ENCODE results near the gene TBRG4. TPM values are rescaled to one million over a fixed set of nuclear protein-coding genes. Genes with fewer than 3 reads are reported as not detected.

TBRG4 gene
- total RNA-seq, 2 donors from 2014 or later, result 91.0 to 147 TPM

DNA sequence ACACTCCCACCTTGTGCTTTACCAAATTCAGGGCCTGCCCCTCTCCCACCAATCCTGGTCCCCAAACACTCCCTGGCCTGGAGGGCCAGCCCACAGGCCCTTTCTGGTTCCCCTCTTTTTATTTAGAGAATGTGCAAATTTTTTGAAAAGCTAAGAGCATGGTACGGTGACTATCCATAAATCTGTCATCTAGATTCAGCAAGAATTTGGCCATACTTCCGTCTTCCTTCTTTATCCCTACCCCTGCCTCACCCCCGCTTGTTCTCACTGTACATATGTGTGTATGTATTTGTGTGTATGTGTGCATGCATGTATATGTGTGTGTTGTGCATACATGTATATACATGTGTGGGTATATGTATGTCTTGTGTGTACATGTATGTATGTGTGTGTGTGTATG is 8.1 kb upstream of the TBRG4 start:
- no peaks in the 10 kb centered on the region for H3K9me3 ChIP-seq
- H3K36me3 ChIP-seq, result no peaks in the 10 kb centered on the region
- no peak for DNase-seq
- TF ChIP-seq, protein P1, sequence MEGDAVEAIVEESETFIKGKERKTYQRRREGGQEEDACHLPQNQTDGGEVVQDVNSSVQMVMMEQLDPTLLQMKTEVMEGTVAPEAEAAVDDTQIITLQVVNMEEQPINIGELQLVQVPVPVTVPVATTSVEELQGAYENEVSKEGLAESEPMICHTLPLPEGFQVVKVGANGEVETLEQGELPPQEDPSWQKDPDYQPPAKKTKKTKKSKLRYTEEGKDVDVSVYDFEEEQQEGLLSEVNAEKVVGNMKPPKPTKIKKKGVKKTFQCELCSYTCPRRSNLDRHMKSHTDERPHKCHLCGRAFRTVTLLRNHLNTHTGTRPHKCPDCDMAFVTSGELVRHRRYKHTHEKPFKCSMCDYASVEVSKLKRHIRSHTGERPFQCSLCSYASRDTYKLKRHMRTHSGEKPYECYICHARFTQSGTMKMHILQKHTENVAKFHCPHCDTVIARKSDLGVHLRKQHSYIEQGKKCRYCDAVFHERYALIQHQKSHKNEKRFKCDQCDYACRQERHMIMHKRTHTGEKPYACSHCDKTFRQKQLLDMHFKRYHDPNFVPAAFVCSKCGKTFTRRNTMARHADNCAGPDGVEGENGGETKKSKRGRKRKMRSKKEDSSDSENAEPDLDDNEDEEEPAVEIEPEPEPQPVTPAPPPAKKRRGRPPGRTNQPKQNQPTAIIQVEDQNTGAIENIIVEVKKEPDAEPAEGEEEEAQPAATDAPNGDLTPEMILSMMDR (IDR thresholded peaks at IDR 0.05), result no peak
- H3K27ac ChIP-seq, result no peak overlapping the region
- H3K4me1 ChIP-seq, result no peaks in the 10 kb centered on the region
- intact Hi-C loops (cut with DNase I), result loop anchor here (5.0 to 10.0 kb wide), 2 partner anchors 137 to 515 kb away; partner anchors contain the start of gene OGDH
- H3K9ac ChIP-seq (ENCODE audit: low read depth in 2 of 2, low read length in 2 of 2), result no peak overlapping the region
- H3K4me3 ChIP-seq, result no peak overlapping the region
- H3K27me3 ChIP-seq, result no peaks in the 10 kb centered on the region

DNA sequence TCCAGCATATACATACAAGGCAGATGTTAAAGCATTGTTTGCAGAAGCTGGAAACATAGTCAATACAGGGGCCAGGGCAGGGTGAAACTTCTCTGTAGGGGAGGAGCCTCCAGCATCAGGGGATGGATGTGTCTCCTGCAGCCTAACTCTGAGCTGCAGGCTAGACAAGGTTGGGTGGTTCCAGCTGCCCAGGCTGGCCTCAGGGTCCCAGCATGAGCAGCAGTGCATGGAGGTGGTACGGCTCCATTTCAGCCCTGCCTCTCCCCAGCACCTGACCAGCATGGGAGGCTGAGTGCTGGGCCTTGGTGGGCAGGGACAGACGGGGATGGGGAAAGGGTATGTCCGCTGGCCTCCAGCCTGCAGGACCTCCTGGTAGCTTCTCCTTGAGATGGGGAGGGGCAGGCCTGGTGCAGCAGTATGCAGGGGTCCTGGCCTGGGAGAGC is 7.4 kb upstream of the TBRG4 start:
- no peak for DNase-seq
- TF ChIP-seq, protein P1 (IDR thresholded peaks at IDR 0.05), result no peak
- Histone ChIP-seq H3K4me3 (no peak overlapping the region), H3K9me3 (no peaks in the 10 kb centered on the region), H3K9ac (ENCODE audit: low read depth in 2 of 2, low read length in 2 of 2) (no peak overlapping the region), H3K27me3 (no peaks in the 10 kb centered on the region), H3K4me1 (no peaks in the 10 kb centered on the region), H3K27ac (no peak overlapping the region), H3K36me3 (no peaks in the 10 kb centered on the region)
- intact Hi-C loops (cut with DNase I), result loop anchor here (5.0 to 10.0 kb wide), 2 partner anchors 137 to 514 kb away; partner anchors contain the start of gene OGDH

DNA sequence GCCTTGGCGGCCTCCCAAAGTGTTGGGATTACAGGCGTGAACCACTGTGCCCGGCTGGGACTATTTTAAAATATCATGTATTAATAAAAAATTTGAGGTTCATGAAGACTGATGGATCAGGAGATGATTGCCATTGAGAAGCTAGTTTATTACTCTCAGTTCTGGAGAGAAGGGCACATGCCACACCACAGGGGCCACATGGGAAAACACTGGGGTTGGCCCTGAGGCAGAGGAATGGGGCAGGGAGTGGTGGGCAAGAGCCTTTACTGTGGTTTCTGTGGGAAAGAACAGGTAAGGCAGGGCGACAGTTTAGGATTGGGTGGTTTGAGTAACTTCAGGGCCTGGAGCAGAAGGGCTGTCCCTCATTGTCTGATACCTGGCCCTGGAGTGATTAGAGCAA is 6.8 kb upstream of the TBRG4 start:
- H3K36me3 ChIP-seq, result no peaks in the 10 kb centered on the region
- no peaks in the 10 kb centered on the region for H3K27me3 ChIP-seq
- no peak overlapping the region for H3K27ac ChIP-seq
- intact Hi-C loops (cut with DNase I), result loop anchor here (5.0 to 10.0 kb wide), 2 partner anchors 136 to 513 kb away; partner anchors contain the start of gene OGDH
- H3K4me3 ChIP-seq, result no peak overlapping the region
- TF ChIP-seq, protein P1 (IDR thresholded peaks at IDR 0.05), result no peak
- DNase-seq, result no peak
- H3K9me3 ChIP-seq, result no peaks in the 10 kb centered on the region
- no peaks in the 10 kb centered on the region for H3K4me1 ChIP-seq
- H3K9ac ChIP-seq (ENCODE audit: low read depth in 2 of 2, low read length in 2 of 2), result no peak overlapping the region

DNA sequence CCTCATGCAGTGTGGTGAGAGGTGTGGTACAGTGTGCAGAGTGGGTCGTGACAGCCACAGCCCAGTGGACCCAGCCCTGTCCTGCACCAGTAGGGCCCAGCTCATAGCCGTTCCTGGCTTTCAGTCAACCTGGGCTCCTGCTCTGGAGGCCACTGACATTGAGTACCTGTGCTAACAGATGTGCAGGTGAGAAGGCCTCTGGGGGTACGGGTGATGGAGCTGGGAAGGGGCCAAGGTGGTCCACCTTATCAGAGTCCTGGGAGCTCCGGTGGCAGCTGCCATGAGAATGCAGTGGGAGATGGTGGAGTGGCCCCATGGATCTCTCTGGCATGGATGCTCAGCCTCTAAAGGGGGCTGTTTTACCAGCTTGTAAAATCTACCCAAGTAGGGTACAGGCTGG is 6.1 kb upstream of the TBRG4 start:
- DNase-seq, result no peak
- TF ChIP-seq, protein P1 (IDR thresholded peaks at IDR 0.05), result no peak
- no peak overlapping the region for H3K27ac ChIP-seq

DNA sequence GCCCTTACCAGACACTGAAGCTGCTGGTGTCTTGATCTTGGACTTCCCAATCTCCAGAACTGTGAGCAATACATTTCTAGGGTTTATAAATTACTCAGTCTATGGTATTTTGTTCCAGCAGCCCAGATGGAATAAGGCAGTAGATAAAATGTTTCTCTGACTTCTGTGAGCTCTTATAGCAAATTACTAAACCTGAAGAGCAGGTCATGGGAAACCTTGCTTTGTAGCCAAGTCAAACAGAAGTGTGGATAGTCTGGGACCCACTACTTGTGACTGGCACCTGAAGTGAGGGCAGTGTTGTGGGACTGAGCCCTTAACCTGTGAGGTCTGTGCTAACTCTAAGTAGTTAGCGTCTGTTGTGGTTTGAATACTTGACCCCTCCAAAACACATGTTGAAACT is 4.6 kb upstream of the TBRG4 start:
- Histone ChIP-seq H3K36me3 (no peaks in the 10 kb centered on the region), H3K9ac (ENCODE audit: low read depth in 2 of 2, low read length in 2 of 2) (no peak overlapping the region), H3K4me1 (no peaks in the 10 kb centered on the region), H3K27me3 (no peaks in the 10 kb centered on the region), H3K27ac (no peak overlapping the region), H3K4me3 (no peak overlapping the region), H3K9me3 (no peaks in the 10 kb centered on the region)
- intact Hi-C loops (cut with DNase I), result loop anchor here (5.0 to 10.0 kb wide), 2 partner anchors 134 to 511 kb away; partner anchors contain the start of gene OGDH
- DNase-seq, result no peak
- TF ChIP-seq, protein P1 (IDR thresholded peaks at IDR 0.05), result no peak

More for the DNA sequence above, 6.1 kb upstream of the TBRG4 start:
- H3K4me3 ChIP-seq, result no peak overlapping the region
- no peaks in the 10 kb centered on the region for H3K4me1 ChIP-seq
- intact Hi-C loops (cut with DNase I), result loop anchor here (5.0 to 10.0 kb wide), 2 partner anchors 135 to 513 kb away; partner anchors contain the start of gene OGDH
- H3K36me3 ChIP-seq, result no peaks in the 10 kb centered on the region
- H3K9me3 ChIP-seq, result no peaks in the 10 kb centered on the region
- no peak overlapping the region for H3K9ac ChIP-seq (ENCODE audit: low read depth in 2 of 2, low read length in 2 of 2)
- no peaks in the 10 kb centered on the region for H3K27me3 ChIP-seq

Data from colonic mucosa (tissue), 4 donors.